Hepatocyte (in vitro differentiated cells): ENCODE results near the gene OR10A2. TPM values are rescaled to one million over a fixed set of nuclear protein-coding genes. Genes with fewer than 3 reads are reported as not detected.
"Not testable (repeated sequence)": the region's sequence is repeated elsewhere in the genome, so short reads cannot be mapped to it uniquely, and the experiment has no call there.

ENCODE experiments used
- DNase-seq: peaks from one replicate; pipeline ENCODE4 v3.0.0-alpha.2; 2016; ENCODE audit warnings: low spot score
- H2AFZ ChIP-seq: fragments of 200-600 bp; sonication (generic); 2 replicates; pipeline ENCODE4 v1.6.0; 2016; ENCODE audit warnings: antibody characterized with exemption, mild to moderate bottlenecking
- H3K27ac ChIP-seq: fragments of 200-600 bp; sonication (generic); 2 replicates; pipeline ENCODE4 v1.5.1; 2016; ENCODE audit warnings: mild to moderate bottlenecking
- H3K27me3 ChIP-seq: fragments of 200-600 bp; sonication (generic); 2 replicates; pipeline ENCODE4 v1.6.1; 2016
- H3K36me3 ChIP-seq: fragments of 200-600 bp; sonication (generic); replicated peaks from 2 replicates; pipeline ENCODE4 v1.5.1; 2016; ENCODE audit warnings: low read depth; ENCODE audit not compliant: insufficient read depth
- H3K4me1 ChIP-seq: fragments of 200-600 bp; sonication (generic); 2 replicates; pipeline ENCODE4 v1.5.1; 2016; ENCODE audit warnings: mild to moderate bottlenecking, moderate library complexity; ENCODE audit not compliant: insufficient read depth
- H3K4me2 ChIP-seq: fragments of 200-600 bp; sonication (generic); 2 replicates; pipeline ENCODE4 v1.6.0; 2016
- H3K4me3 ChIP-seq: fragments of 200-600 bp; sonication (generic); 2 replicates; pipeline ENCODE4 v1.5.1; 2016; ENCODE audit warnings: mild to moderate bottlenecking
- H3K79me2 ChIP-seq: fragments of 200-600 bp; sonication (generic); 2 replicates; pipeline ENCODE4 v1.6.0; 2017; ENCODE audit warnings: mild to moderate bottlenecking
- H3K9me2 ChIP-seq: fragments of 200-600 bp; sonication (generic); replicated peaks from 2 replicates; pipeline ENCODE4 v1.6.0; 2017; ENCODE audit warnings: mild to moderate bottlenecking; ENCODE audit not compliant: insufficient read depth
- H3K9me3 ChIP-seq: fragments of 200-600 bp; sonication (generic); 2 replicates; pipeline ENCODE4 v1.5.1; 2016; ENCODE audit warnings: low read depth, mild to moderate bottlenecking
- H4K20me1 ChIP-seq: fragments of 200-600 bp; sonication (generic); 2 replicates; pipeline ENCODE4 v1.6.0; 2016; ENCODE audit warnings: mild to moderate bottlenecking; ENCODE audit not compliant: insufficient read depth, poor library complexity, severe bottlenecking
- CTCF ChIP-seq: fragments of 200-600 bp; sonication (generic); IDR thresholded peaks from 2 replicates; pipeline ENCODE4 v1.5.1; 2016; ENCODE audit warnings: antibody characterized with exemption, mild to moderate bottlenecking; ENCODE audit not compliant: poor library complexity
- EZH2 ChIP-seq: fragments of 200-600 bp; sonication (generic); IDR thresholded peaks from 2 replicates; pipeline ENCODE4 v1.6.1; 2016; ENCODE audit warnings: antibody characterized with exemption, mild to moderate bottlenecking, borderline replicate concordance
- EZH2phosphoT487 ChIP-seq: fragments of 200-600 bp; sonication (generic); IDR thresholded peaks from one replicate; pipeline ENCODE4 v1.6.1; 2018; ENCODE audit warnings: antibody characterized with exemption, mild to moderate bottlenecking, low read depth, moderate library complexity; ENCODE audit not compliant: unreplicated experiment, severe bottlenecking
- WGBS: methylation state at CpG from one replicate; pipeline ENCODE4 v1.1.6; 2016; ENCODE audit warnings: low lambda C conversion rate; ENCODE audit errors: missing lambda C conversion rate; 5-methylcytosine and 5-hydroxymethylcytosine counted together
- polyA plus RNA-seq: library from polyadenylated mRNA; unstranded; fragments of >200 nt; fragmentation: Nextera tagmentation; extraction: Ambion mirVana; gene quantifications from 2 replicates; pipeline ENCODE4 v1.2.1, GENCODE V29; 2016
- total RNA-seq: library from RNA; depleted of rRNA; stranded (reverse); fragments of >200 nt; gene quantifications from 2 replicates; pipeline ENCODE4 v1.2.3, GENCODE V29; 2014

Gene OR10A2
- total and polyA plus RNA-seq, 2 experiments from 2014 or later, result 0.04 TPM; not detected in 1

- H3K4me1 ChIP-seq, result no peaks in the 10 kb centered on the region
- no peaks in the 10 kb centered on the region for H4K20me1 ChIP-seq
- 95% methylated on average over 5 of the region's 5 CpGs for WGBS
Observed at GRCh38 chr11:6844356-6844755, 18.5 kb upstream of the OR10A2 start.

GRCh38 chr11:6845383-6845782, 17.5 kb upstream of the OR10A2 start, which contains the start of gene OR10A5:
TSS of gene OR10A5 (plus strand) at chr11:6845683. CDS start at chr11:6845683, 0 bp downstream.
- Histone ChIP-seq H3K79me2 (no peaks in the 10 kb centered on the region), H3K27me3 (no peaks in the 10 kb centered on the region), H2AFZ (no peak within 1 kb of the TSS), H3K9me2 (no peaks in the 10 kb centered on the region), H3K27ac (no peak within 1 kb of the TSS), H4K20me1 (no peaks in the 10 kb centered on the region), H3K36me3 (no peaks in the 10 kb centered on the region), H3K4me2 (no peak within 1 kb of the TSS), H3K4me3 (no peak within 1 kb of the TSS), H3K4me1 (no peaks in the 10 kb centered on the region), H3K9me3 (no peaks in the 10 kb centered on the region)
- 80% methylated on average over 3 of the region's 3 CpGs for WGBS
- TF ChIP-seq EZH2phosphoT487 (no peak), CTCF (no peak), EZH2 (no peak)
- no peak for DNase-seq

More at GRCh38 chr11:6844356-6844755, 18.5 kb upstream of the OR10A2 start:
- TF ChIP-seq CTCF (no peak), EZH2phosphoT487 (no peak), EZH2 (no peak)
- Histone ChIP-seq H3K27ac (no peak overlapping the region), H3K9me2 (no peaks in the 10 kb centered on the region), H3K27me3 (no peaks in the 10 kb centered on the region), H3K79me2 (no peaks in the 10 kb centered on the region), H2AFZ (no peak overlapping the region), H3K9me3 (no peaks in the 10 kb centered on the region), H3K36me3 (no peaks in the 10 kb centered on the region), H3K4me3 (no peak overlapping the region), H3K4me2 (no peak overlapping the region)
- DNase-seq, result no peak

- no peak for TF ChIP-seq EZH2
- no peak for TF ChIP-seq EZH2phosphoT487
- TF ChIP-seq CTCF, result no peak
Observed at GRCh38 chr11:6850526-6850925, 12.3 kb upstream of the OR10A2 start.

GRCh38 chr11:6854801-6855200, 8.1 kb upstream of the OR10A2 start:
- H3K9me2 ChIP-seq, H3K4me3 ChIP-seq, DNase-seq, H3K4me1 ChIP-seq, H3K27me3 ChIP-seq, H4K20me1 ChIP-seq, H3K79me2 ChIP-seq, H3K9me3 ChIP-seq, H3K36me3 ChIP-seq, H2AFZ ChIP-seq, H3K27ac ChIP-seq, H3K4me2 ChIP-seq: not testable (repeated sequence)
- 93% methylated on average over 6 of the region's 6 CpGs for WGBS

More at GRCh38 chr11:6850526-6850925, 12.3 kb upstream of the OR10A2 start:
- no peak overlapping the region for H3K4me3 ChIP-seq
- no peaks in the 10 kb centered on the region for H3K4me1 ChIP-seq
- H2AFZ ChIP-seq, result no peak overlapping the region
- no peak for DNase-seq
- no peaks in the 10 kb centered on the region for H3K9me2 ChIP-seq
- no peaks in the 10 kb centered on the region for H4K20me1 ChIP-seq
- H3K36me3 ChIP-seq, result no peaks in the 10 kb centered on the region
- 100% methylated on average over 2 of the region's 2 CpGs for WGBS
- no peaks in the 10 kb centered on the region for H3K79me2 ChIP-seq
- no peaks in the 10 kb centered on the region for H3K9me3 ChIP-seq
- no peaks in the 10 kb centered on the region for H3K27me3 ChIP-seq
- H3K27ac ChIP-seq, result no peak overlapping the region
- no peak overlapping the region for H3K4me2 ChIP-seq
